Medulla oblongata (tissue), 1 donor: Measurements from ENCODE around the gene SLC2A13.
A peak's percentile ranks its signal among the peaks of the same experiment; 100 is the strongest.

Experiments
- DNase-seq: peaks from one replicate; pipeline ENCODE4 v3.0.0-alpha.2; 2015; ENCODE audit errors: extremely low spot score

Gene SLC2A13

GRCh38 chr12:39993268-39993667 lies 112.6 kb downstream of the SLC2A13 start:
- no peak for DNase-seq

GRCh38 chr12:39990122-39991101 lies 115.5 kb downstream of the SLC2A13 start:
- peak; percentile 27 for DNase-seq

- no peak for DNase-seq
Observed at GRCh38 chr12:39989501-39989900, 116.4 kb downstream of the SLC2A13 start.

GRCh38 chr12:39988574-39988973 lies 117.3 kb downstream of the SLC2A13 start:
- no peak for DNase-seq

GRCh38 chr12:39986674-39987073 lies 119.2 kb downstream of the SLC2A13 start:
- no peak for DNase-seq

- no peak for DNase-seq
Observed at GRCh38 chr12:39984670-39985069, 121.2 kb downstream of the SLC2A13 start.

- no peak for DNase-seq
Observed at GRCh38 chr12:39975374-39975918, 130.4 kb downstream of the SLC2A13 start.

GRCh38 chr12:39972119-39972518 lies 133.8 kb downstream of the SLC2A13 start:
- no peak for DNase-seq

GRCh38 chr12:39971348-39971747 lies 134.5 kb downstream of the SLC2A13 start:
- no peak for DNase-seq

- no peak for DNase-seq
Observed at GRCh38 chr12:39966721-39967120, 139.2 kb downstream of the SLC2A13 start.

GRCh38 chr12:39966256-39966655 lies 139.6 kb downstream of the SLC2A13 start:
- DNase-seq = no peak

- no peak for DNase-seq
Observed at GRCh38 chr12:39959467-39959866, 146.4 kb downstream of the SLC2A13 start.

GRCh38 chr12:39959031-39959430 lies 146.8 kb downstream of the SLC2A13 start:
- no peak for DNase-seq

- no peak for DNase-seq
Observed at GRCh38 chr12:39958377-39958776, 147.5 kb downstream of the SLC2A13 start.

- no peak for DNase-seq
Observed at GRCh38 chr12:39956725-39957124, 149.2 kb downstream of the SLC2A13 start.

- DNase-seq = no peak
Observed at GRCh38 chr12:39946361-39947280, 159.3 kb downstream of the SLC2A13 start.

- DNase-seq = no peak
Observed at GRCh38 chr12:39937119-39937518, 168.8 kb downstream of the SLC2A13 start.

GRCh38 chr12:39935839-39936238 lies 170.0 kb downstream of the SLC2A13 start:
- DNase-seq = no peak

GRCh38 chr12:39935275-39935674 lies 170.6 kb downstream of the SLC2A13 start:
- no peak for DNase-seq

GRCh38 chr12:39931857-39932256 lies 174.0 kb downstream of the SLC2A13 start:
- no peak for DNase-seq

GRCh38 chr12:39931231-39931630 lies 174.7 kb downstream of the SLC2A13 start:
- no peak for DNase-seq

GRCh38 chr12:39930101-39930500 lies 175.8 kb downstream of the SLC2A13 start:
- no peak for DNase-seq
